GM21619 (cell line): ENCODE measurements around the gene USP5.

ENCODE experiments used
- ATAC-seq: cut with Tn5 transposase; IDR thresholded peaks from one replicate; pipeline ENCODE4 v1.9.1; 2021; ENCODE audit not compliant: unreplicated experiment

The USP5 gene

DNA sequence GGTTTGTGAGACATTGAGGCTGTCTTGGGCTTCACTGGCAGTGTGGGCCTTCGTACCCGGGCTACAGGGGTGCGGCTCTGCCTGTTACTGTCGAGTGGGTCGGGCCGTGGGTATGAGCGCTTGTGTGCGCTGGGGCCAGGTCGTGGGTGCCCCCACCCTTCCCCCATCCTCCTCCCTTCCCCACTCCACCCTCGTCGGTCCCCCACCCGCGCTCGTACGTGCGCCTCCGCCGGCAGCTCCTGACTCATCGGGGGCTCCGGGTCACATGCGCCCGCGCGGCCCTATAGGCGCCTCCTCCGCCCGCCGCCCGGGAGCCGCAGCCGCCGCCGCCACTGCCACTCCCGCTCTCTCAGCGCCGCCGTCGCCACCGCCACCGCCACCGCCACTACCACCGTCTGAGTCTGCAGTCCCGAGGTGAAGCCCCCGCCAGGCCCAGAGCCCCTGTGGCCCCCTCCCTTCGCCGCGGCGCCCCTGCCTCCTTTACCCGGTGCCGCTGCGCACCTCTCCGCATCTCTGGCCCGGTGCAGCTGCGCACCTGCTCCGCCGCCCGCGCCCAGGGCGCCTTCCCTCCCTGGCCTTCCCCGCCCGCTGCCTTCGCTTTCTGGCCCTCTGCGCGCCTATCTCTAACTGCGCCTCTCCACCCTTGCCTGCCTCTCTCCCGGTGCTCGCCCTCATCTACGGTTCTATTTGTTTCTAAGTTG lies 62.4 kb downstream of the USP5 start, which contains the start of gene ENO2:
Gene ENO2, plus strand, starts transcription at position 335 of the 701 bp plus-strand sequence. CDS start 1,253 bp downstream, outside the sequence.
- ATAC-seq, result peak; percentile 73

DNA sequence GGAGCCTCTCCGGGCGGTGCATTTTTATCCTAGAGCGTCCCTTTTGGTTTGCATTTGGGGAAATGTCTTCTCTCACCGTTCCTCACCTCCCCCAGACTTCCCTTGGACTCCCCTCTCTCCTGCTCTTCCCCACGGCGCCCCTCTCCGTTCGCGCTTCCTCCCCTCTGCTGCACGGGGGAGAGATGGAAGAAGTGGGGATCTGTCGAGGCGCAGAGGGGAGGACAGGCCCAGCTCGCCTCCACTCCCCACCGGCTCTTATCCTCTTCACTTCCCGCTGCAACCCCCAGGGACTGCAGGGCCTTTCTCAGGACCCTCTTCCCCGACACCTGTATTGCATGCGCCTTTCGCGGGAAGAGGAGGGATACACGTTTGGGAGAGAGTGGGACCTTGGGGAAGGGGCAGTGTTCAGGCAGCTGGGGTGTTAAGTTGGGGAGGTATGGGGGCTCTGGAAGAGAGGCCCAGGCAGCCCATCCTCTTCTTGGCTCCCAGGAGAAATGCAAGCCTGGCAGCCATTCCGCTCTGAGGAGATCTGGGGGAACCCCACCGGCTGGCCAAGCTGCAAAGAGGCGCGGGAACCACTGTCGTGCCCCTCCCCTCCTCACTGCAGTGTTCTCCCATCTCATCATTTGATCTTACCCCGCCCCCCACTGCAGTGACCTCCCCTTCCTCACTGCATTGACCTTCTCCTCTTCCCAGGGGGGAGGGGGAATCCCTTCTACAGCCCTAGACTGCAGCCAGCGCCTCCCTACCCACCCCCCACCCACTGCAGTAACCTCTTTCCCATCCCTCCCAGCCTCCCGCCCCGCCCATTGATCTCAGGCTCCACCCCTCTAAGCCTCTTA lies 63.2 kb downstream of the USP5 start:
- ATAC-seq, result no peak

DNA sequence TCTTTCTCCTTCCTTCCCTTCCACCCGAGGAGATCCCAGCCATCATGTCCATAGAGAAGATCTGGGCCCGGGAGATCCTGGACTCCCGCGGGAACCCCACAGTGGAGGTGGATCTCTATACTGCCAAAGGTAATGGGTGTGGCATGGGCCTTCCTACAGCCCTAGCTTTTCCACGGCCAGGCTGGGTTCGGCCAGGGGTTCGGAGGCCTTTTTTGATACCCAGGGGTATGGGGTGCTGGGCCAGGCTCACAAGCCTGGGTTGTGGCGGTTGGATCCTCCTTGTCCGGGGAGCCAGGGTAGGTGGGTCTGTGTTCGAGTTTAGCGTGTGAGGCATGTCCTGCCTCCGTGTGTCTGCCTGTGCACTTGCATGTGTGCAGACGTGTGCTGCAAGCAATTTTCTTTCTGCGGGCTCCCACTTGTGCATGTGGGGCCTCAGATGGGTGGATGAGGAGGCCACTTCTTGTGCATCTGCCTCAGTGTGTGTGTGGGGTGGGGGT lies 63.9 kb downstream of the USP5 start:
- no peak for ATAC-seq
